Choroid plexus epithelial cell (primary cell): Measurements from ENCODE around the gene CLIC3.

Experiments used
- DNase-seq: peaks from one replicate; pipeline ENCODE4 v3.0.0-alpha.2; 2010; ENCODE audit warnings: low read depth
- H3K4me3 ChIP-seq: 2 replicates; pipeline ENCODE4 v1.5.1; 2011; ENCODE audit warnings: low read depth, mild to moderate bottlenecking, control low read depth, low read length, moderate library complexity
- TF ChIP-seq, protein P1 (sequence below): conservative IDR thresholded peaks from 2 replicates; pipeline ENCODE4 v1.5.1; 2011; ENCODE audit warnings: low read depth, mild to moderate bottlenecking, control low read depth, inconsistent platforms, low read length, moderate library complexity

CLIC3 gene

DNA sequence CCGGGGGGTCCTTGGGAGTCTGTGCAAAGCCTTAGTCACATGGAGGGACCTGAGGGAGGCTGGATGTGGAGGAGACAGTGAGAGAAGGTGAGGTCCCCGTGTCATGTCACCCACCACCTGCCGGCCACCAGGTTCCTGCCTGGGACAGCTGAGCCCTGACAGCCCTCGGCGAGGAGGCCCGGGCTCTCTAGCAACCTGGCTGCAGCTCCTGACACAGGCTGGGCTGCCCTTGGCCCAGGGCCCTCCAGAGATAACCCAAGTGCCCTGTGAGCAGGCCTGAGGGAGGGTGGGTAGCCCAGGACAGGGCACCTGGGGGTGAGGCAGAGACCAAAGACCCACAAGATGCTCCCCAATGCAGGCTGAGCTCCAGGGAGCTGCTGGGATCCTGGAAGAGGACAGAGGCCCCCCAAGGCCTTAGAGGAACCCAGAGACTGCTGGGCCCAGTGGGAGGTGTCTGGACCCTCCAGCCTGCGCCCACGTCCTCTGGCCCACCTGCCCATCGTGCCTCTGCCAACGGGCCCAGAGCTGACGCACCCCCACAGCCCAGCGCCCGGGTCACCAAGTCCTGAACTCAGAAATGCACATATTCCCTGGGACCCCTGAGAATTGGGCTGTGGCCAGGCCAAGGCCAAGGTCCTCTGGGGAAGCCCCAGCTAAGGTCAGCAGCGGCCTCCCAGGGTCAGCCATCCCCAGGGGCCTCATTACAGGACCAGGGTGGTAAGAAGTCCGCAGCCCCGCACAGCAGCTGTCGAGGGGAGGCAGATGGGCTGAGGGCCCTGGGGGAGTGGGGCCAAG, 27.8 kb downstream of the CLIC3 start:
- TF ChIP-seq, protein P1, sequence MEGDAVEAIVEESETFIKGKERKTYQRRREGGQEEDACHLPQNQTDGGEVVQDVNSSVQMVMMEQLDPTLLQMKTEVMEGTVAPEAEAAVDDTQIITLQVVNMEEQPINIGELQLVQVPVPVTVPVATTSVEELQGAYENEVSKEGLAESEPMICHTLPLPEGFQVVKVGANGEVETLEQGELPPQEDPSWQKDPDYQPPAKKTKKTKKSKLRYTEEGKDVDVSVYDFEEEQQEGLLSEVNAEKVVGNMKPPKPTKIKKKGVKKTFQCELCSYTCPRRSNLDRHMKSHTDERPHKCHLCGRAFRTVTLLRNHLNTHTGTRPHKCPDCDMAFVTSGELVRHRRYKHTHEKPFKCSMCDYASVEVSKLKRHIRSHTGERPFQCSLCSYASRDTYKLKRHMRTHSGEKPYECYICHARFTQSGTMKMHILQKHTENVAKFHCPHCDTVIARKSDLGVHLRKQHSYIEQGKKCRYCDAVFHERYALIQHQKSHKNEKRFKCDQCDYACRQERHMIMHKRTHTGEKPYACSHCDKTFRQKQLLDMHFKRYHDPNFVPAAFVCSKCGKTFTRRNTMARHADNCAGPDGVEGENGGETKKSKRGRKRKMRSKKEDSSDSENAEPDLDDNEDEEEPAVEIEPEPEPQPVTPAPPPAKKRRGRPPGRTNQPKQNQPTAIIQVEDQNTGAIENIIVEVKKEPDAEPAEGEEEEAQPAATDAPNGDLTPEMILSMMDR: no peak
- no peak overlapping the region for H3K4me3 ChIP-seq
- DNase-seq: no peak

DNA sequence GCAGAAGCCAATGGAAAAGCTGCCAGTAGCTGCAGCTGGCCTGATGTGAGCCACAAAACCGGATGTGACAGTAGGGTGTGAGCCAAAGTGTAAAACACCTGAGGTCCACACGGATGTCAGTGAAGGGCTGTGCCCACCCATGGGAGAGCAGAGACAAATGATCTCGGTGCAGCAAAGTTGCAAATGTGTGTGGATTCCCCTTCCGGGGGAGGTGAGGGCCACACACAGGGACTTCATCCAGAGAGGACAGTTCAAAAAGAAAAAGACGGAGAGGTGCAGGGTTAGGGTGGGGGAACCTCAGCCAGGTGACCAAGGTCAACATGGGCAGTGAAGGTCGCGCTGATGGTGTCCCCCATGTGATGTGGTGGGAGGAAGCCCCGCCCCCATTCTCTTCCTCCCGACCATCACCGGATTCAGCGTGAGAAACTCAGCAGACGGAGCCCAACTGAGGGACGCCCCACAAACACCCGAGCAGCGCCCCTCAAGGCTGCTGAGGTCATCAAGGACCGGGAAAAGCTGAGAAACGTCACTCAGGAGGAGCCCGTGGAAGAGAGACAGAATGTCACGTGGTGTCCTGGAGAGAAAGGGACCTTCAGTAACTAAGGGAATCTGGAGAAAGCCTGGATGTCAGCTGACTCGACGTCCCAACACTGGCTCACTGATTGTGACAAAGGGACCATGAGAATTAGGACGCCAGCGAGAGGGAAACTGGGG, 30.4 kb downstream of the CLIC3 start:
- no peak overlapping the region for H3K4me3 ChIP-seq
- TF ChIP-seq, protein P1: no peak
- DNase-seq: no peak

DNA sequence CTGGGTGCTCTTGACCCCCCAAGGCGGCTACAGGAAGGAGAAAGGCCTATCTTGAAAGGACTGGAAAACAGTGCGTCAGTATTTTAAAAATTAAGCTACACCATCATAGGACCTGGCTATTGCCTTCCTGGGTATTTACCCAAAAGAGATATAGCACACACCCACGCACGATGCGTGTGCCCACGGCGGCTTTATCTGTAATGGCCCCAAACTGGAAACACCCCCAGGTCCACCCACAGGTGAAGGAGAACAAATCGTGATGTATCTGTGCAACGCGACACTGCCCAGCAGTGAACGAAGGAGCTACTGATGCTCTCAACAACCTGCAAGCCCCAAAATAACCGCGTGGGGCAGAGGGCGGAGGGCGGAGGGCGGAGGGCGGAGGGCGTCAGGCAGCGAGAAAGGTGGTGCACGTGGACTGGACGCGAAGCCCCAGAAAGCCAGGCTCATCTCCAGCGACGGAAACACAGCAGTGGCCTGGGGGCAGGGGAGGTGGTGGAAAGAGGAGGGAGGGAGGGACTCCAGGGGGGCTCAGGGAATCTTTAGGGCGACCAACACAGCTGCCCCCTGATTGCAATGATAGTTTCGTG, 31.4 kb downstream of the CLIC3 start:
- no peak for DNase-seq
- TF ChIP-seq, protein P1: no peak
- no peak overlapping the region for H3K4me3 ChIP-seq

DNA sequence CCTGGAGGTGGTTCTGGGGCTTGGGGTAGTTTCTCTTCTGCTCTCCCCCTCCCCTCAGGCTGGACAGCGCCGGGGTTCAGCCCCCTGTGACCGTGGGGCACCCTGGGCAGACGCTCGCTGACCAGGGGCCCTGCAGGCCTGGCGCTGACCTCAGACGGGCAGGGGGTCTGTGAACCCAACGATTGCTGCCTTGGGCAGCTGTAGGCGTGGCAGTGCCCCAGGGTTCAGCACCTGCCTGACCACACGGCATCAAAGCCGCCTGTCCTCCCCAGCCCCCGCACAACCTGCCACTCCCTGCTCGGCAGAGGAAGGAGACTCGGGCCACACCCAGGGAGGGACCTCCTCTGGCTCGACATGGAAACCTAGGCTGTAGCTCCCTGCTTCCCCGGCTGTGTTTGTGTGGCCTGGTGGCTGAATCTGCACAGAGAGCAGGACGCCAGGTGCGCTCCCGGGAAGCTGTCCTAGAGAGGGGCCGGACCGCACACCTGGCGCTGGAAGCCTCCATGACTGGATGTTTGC, 32.1 kb downstream of the CLIC3 start:
- TF ChIP-seq, protein P1: no peak
- no peak overlapping the region for H3K4me3 ChIP-seq
- no peak for DNase-seq

DNA sequence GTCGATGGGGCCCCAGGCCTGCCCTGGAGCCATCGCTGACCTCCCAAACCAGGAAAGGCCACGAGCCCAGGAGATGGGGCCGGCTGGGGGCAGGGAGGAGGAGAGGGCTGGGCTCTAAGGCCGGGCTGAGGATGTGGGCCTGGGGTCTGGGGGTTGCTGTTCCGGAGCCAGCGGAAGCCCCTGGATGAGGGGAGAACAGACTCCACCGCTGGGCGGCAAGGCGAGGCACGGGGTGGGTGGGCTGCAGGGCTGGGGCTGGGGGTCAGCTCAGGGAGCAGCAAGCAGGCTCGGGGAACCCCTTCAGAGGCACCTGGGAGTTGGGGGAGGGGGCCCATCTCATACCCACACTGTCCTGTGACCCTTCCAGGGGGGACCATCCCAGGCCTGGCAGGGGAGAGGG, 32.6 kb downstream of the CLIC3 start:
- no peak overlapping the region for H3K4me3 ChIP-seq
- DNase-seq: no peak
- TF ChIP-seq, protein P1: no peak

DNA sequence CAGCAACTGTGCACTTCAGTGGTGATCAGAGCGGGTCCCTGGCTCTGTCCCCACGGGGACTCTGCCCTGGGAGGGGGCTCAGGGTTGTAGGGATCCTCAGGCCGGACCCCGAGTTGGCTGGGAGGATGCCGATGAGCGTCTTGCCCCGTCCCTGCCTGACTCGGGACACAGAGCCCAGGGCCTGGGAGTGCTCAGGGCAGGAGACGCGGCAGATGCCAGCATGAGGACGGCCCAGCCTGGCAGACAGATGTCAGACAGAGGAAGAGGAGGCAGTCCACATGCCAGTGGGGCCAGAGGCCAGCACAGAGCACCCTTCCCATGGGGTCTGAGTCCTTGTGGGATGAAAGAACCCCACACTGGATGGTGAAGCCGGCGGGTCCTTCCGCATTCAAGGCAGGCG, 33.0 kb downstream of the CLIC3 start:
- DNase-seq: no peak
- TF ChIP-seq, protein P1: no peak
- no peak overlapping the region for H3K4me3 ChIP-seq
